Measurements from ENCODE around the gene TREM2.

The TREM2 gene

DNA sequence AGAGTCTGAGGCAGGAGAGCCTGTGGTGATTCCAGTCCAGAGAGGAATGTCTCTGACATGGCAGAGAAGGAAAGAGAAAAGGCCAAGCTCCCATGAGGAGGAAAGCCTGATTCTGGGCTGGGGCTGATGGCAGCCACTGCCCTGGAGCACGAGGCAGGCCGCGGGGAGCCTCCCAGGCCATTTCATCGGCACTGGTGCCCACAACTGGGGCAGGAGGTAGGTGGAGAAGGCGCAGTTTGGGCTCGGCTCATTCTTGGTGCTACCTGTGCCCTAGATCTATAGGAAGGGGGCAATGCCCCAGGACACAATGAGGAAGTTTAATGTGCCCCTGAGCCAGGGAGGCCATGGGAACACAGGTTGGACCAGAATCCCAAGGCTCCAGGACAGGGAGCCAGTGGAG lies 6.1 kb downstream of the TREM2 start:
- in situ Hi-C loops (cut with HindIII; ENCODE audit: low sequenced_read_pairs): no loop called here

DNA sequence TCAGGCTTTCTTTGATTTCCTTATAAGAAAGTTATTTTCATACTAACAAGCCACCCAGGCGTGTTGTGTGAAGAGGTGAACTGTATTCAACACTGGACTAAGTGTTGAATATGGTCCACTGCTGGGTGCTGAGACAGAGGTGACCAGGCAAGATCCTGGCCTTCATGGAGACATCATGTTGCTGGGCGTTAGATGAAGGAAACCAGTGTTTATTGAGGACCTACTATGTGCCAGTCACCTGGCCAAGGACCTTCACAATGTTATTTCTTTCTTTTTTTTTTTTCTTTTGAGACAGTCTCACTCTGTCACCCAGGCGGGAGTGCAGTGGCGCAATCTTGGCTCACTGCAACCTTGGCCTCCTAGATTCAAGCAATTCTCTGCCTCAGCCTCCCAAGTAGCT lies 6.9 kb downstream of the TREM2 start:
- in situ Hi-C loops (cut with HindIII; ENCODE audit: low sequenced_read_pairs): no loop called here
- TF ChIP-seq CTCF (IDR thresholded peaks at IDR 0.05; ENCODE audit: low read depth, low read length): no peak
- no peak for DNase-seq (ENCODE audit: low read depth, low spot score)
- no peak overlapping the region for H3K4me3 ChIP-seq (ENCODE audit: low read depth, low read length)

More for the DNA sequence above, 6.1 kb downstream of the TREM2 start:
- DNase-seq (ENCODE audit: low read depth, low spot score): no peak
- TF ChIP-seq CTCF (IDR thresholded peaks at IDR 0.05; ENCODE audit: low read depth, low read length): no peak
- H3K4me3 ChIP-seq (ENCODE audit: low read depth, low read length): no peak overlapping the region

DNA sequence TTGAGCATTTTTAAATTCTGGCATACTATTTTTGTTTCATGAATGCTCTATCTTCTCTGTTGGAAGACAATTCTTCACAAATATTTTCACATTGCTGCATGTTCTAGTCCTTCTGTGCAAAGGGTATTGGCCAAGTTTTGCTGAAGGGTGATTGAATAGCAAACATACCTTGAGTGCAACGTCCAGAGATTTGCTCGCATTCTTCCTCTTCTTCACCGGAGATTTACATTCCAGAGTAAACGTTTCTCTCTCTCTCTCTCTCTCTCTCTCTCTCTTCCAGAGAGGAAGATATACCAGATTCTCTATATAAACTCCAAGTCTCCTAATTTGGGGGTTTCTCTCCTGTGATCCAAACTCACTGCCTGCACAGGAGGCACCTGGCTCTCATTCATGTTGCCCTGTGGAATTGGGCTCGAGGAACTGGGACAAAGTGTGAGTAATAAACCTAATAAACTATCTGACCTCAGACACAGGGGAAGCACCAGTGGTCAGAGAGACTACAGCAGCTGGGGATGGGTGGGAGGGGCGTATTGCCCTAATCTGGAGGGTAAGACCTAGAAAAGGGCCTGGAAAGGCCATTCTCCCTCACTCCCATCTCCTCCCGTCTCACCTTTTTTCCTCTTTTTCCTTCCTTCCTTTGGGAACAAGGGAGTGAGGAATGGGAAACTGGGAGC lies 7.6 kb downstream of the TREM2 start:
- DNase-seq (ENCODE audit: low read depth, low spot score): no peak
- no peak for TF ChIP-seq CTCF (IDR thresholded peaks at IDR 0.05; ENCODE audit: low read depth, low read length)
- H3K4me3 ChIP-seq (ENCODE audit: low read depth, low read length): no peak overlapping the region
- in situ Hi-C loops (cut with HindIII; ENCODE audit: low sequenced_read_pairs): no loop called here

- no peak for TF ChIP-seq CTCF (IDR thresholded peaks at IDR 0.05; ENCODE audit: low read depth, low read length)
- no peak for DNase-seq (ENCODE audit: low read depth, low spot score)
- in situ Hi-C loops (cut with HindIII; ENCODE audit: low sequenced_read_pairs): no loop called here
- no peak within 1 kb of the TSS for H3K4me3 ChIP-seq (ENCODE audit: low read depth, low read length)
Observed at GRCh38 chr6:41153992-41154625, 8.8 kb downstream of the TREM2 start, which contains the start of gene TREML1. Gene TREML1, minus strand, starts transcription at chr6:41154347. Its CDS starts 59 bp downstream, at chr6:41154288.

DNA sequence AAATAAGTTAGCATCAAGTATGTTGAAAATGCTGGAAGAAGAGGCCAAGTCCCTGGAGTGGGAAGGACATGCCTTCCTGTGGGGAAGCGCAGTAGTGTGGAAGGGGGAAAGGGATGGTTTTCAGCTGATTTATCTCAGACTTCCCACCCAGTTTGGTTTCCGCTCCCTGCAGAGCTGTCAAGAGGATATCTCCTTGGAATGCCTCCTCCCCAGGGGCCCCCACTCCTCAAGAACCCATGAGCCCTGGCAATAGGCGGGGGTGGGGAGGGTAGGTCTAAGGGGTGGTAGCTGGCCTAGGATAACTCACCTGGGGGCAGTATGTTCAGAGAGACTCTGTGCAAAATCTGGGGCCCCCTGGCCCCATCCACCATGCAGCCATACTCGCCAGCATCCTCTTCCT lies 9.5 kb downstream of the TREM2 start:
- no peak overlapping the region for H3K4me3 ChIP-seq (ENCODE audit: low read depth, low read length)
- DNase-seq (ENCODE audit: low read depth, low spot score): no peak
- no peak for TF ChIP-seq CTCF (IDR thresholded peaks at IDR 0.05; ENCODE audit: low read depth, low read length)
- in situ Hi-C loops (cut with HindIII; ENCODE audit: low sequenced_read_pairs): no loop called here

GRCh38 chr6:41150671-41151070 lies 12.2 kb downstream of the TREM2 start:
- H3K4me3 ChIP-seq (ENCODE audit: low read depth, low read length): no peak overlapping the region
- no peak for TF ChIP-seq CTCF (IDR thresholded peaks at IDR 0.05; ENCODE audit: low read depth, low read length)
- in situ Hi-C loops (cut with HindIII; ENCODE audit: low sequenced_read_pairs): no loop called here
- DNase-seq (ENCODE audit: low read depth, low spot score): no peak
